ENCODE results near the gene PLCL2.

PLCL2 gene

GRCh38 chr3:17030956-17031652, 146.3 kb downstream of the PLCL2 start:
- H3K27me3 ChIP-seq: no peaks in the 10 kb centered on the region
- H3K4me3 ChIP-seq: no peak overlapping the region
- no peaks in the 10 kb centered on the region for H3K4me1 ChIP-seq
- H3K36me3 ChIP-seq: no peaks in the 10 kb centered on the region
- TF ChIP-seq, protein P1, sequence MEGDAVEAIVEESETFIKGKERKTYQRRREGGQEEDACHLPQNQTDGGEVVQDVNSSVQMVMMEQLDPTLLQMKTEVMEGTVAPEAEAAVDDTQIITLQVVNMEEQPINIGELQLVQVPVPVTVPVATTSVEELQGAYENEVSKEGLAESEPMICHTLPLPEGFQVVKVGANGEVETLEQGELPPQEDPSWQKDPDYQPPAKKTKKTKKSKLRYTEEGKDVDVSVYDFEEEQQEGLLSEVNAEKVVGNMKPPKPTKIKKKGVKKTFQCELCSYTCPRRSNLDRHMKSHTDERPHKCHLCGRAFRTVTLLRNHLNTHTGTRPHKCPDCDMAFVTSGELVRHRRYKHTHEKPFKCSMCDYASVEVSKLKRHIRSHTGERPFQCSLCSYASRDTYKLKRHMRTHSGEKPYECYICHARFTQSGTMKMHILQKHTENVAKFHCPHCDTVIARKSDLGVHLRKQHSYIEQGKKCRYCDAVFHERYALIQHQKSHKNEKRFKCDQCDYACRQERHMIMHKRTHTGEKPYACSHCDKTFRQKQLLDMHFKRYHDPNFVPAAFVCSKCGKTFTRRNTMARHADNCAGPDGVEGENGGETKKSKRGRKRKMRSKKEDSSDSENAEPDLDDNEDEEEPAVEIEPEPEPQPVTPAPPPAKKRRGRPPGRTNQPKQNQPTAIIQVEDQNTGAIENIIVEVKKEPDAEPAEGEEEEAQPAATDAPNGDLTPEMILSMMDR (IDR thresholded peaks at IDR 0.05): no peak
- no peak overlapping the region for H3K27ac ChIP-seq
- DNase-seq: no peak
- intact Hi-C loops (cut with DNase I; ENCODE audit: low total_unique reads): loop anchor here (5.0 kb wide), 1 partner anchor 429 kb away; no protein-coding TSS in a partner anchor
- no peaks in the 10 kb centered on the region for H3K9me3 ChIP-seq

GRCh38 chr3:17032407-17033034, 147.8 kb downstream of the PLCL2 start:
- Histone ChIP-seq H3K4me1 (no peaks in the 10 kb centered on the region), H3K36me3 (no peaks in the 10 kb centered on the region), H3K4me3 (no peak overlapping the region), H3K27ac (no peak overlapping the region), H3K27me3 (no peaks in the 10 kb centered on the region), H3K9me3 (no peaks in the 10 kb centered on the region)
- intact Hi-C loops (cut with DNase I; ENCODE audit: low total_unique reads): loop anchor here (5.0 kb wide), 1 partner anchor 430 kb away; no protein-coding TSS in a partner anchor
- TF ChIP-seq, protein P1 (IDR thresholded peaks at IDR 0.05): peak; percentile 59 to 72
- DNase-seq: no peak

DNA sequence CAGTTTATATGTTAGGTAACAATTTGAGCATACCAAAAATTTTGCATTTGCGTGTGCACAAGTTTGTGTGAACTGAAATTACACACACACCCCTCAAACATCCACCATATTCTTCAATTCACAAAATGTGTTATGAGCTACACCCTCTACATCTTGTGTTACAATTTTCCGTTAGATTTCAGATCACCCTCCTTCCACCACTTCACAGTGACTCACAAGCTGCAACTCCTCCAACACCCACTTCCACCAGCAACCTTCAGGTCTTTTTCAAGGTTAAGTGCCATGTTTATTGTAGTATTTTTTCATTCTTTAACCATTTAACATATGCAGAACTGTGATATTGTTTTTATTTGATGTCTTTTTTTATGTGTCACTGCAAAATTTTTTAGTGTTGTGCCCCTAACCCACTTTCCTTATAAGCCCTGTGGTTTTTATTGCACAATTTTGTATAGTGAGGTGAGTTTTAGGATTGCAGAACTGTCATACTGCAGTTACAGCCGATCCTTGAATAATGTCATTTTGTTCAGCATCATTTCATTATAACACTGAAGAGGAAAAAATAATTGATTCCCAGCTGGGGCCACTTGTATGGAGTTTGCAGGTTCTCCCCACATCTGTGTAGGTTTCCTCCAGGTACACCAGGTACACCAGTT, 148.9 kb downstream of the PLCL2 start:
- intact Hi-C loops (cut with DNase I; ENCODE audit: low total_unique reads): loop anchor here (5.0 kb wide), 1 partner anchor 431 kb away; no protein-coding TSS in a partner anchor
- H3K27ac ChIP-seq: no peak overlapping the region
- DNase-seq: no peak

GRCh38 chr3:17035033-17035432, 150.3 kb downstream of the PLCL2 start:
- Histone ChIP-seq H3K4me1 (no peaks in the 10 kb centered on the region), H3K27ac (no peak overlapping the region), H3K4me3 (no peak overlapping the region), H3K9me3 (no peaks in the 10 kb centered on the region), H3K27me3 (no peaks in the 10 kb centered on the region), H3K36me3 (no peaks in the 10 kb centered on the region)
- intact Hi-C loops (cut with DNase I; ENCODE audit: low total_unique reads): no loop called here
- TF ChIP-seq, protein P1 (IDR thresholded peaks at IDR 0.05): no peak
- DNase-seq: no peak

More for the DNA sequence above, 148.9 kb downstream of the PLCL2 start:
- H3K9me3 ChIP-seq: no peaks in the 10 kb centered on the region
- H3K27me3 ChIP-seq: no peaks in the 10 kb centered on the region
- TF ChIP-seq, protein P1 (IDR thresholded peaks at IDR 0.05): no peak
- no peak overlapping the region for H3K4me3 ChIP-seq
- no peaks in the 10 kb centered on the region for H3K4me1 ChIP-seq
- H3K36me3 ChIP-seq: no peaks in the 10 kb centered on the region

- no peaks in the 10 kb centered on the region for H3K36me3 ChIP-seq
- TF ChIP-seq, protein P1 (IDR thresholded peaks at IDR 0.05): no peak
- H3K4me1 ChIP-seq: no peaks in the 10 kb centered on the region
- DNase-seq: no peak
- intact Hi-C loops (cut with DNase I; ENCODE audit: low total_unique reads): no loop called here
- no peaks in the 10 kb centered on the region for H3K27me3 ChIP-seq
- H3K27ac ChIP-seq: no peak overlapping the region
- no peaks in the 10 kb centered on the region for H3K9me3 ChIP-seq
- H3K4me3 ChIP-seq: no peak overlapping the region
These were observed 151.2 kb downstream of the PLCL2 start for GRCh38 chr3:17035966-17036365.

Measured in tibial artery (tissue), 4 donors.